Measurements from ENCODE around the gene JAG1. TPM values are rescaled to one million over a fixed set of nuclear protein-coding genes. Genes with fewer than 3 reads are reported as not detected.
"Not testable (repeated sequence)": the region's sequence is repeated elsewhere in the genome, so short reads cannot be mapped to it uniquely, and the experiment has no call there.

The JAG1 gene
- total RNA-seq, 2 donors from 2014 or later, result 6.8 to 19.7 TPM

DNA sequence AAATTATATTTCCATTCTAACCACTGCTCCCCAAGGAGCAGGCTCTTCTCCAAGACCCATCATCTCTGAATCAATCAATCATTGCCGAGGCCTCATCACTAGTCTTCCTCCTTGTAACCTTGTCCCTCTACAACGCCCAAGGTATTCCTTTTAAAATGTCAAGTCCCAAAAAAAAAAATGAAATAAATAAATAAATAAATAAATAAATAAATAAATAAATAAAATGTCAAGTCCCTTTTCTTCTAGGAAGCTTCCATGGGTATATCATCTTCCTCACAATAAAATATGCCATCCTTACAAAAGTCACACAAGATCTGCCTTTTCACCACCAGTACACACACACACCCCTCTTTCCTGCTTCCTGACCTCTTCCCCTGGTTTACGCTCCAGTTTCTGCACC lies 57.6 kb downstream of the JAG1 start:
- no peak overlapping the region for H3K4me3 Mint-ChIP-seq
- 94 to 100% methylated on average over 1 to 2 of the region's 3 CpGs for WGBS, 2 experiments (ENCODE audit: insufficient coverage in 1 of 2, insufficient read length in 1 of 2)

GRCh38 chr20:10613911-10614310 lies 59.9 kb downstream of the JAG1 start:
- H3K27ac Mint-ChIP-seq, result no peak overlapping the region
- peaks cover 15% of the 10 kb centered on the region for H3K4me1 Mint-ChIP-seq
- no peak overlapping the region for H3K27ac ChIP-seq (ENCODE audit: low read depth, low read length)
- H3K9me3 Mint-ChIP-seq, result no peaks in the 10 kb centered on the region
- no peak overlapping the region for H3K4me3 Mint-ChIP-seq
- no peak overlapping the region for H3K4me3 ChIP-seq (ENCODE audit: low read length)
- no peak overlapping the region for H3K9ac ChIP-seq (ENCODE audit: extremely low read depth, low read length, poor library complexity, severe bottlenecking)
- H3K36me3 Mint-ChIP-seq (ENCODE audit: low read depth), result peaks cover 3% of the 10 kb centered on the region
- H3K36me3 ChIP-seq (ENCODE audit: control insufficient read depth, insufficient read depth, low read length), result no peaks in the 10 kb centered on the region
- H3K27me3 Mint-ChIP-seq (ENCODE audit: insufficient read depth), result peaks cover 2% of the 10 kb centered on the region
- 93 to 97% methylated on average over 7 to 18 of the region's 18 CpGs for WGBS, 2 experiments (ENCODE audit: insufficient coverage in 1 of 2, insufficient read length in 1 of 2)
- H3K9me3 ChIP-seq (ENCODE audit: control insufficient read depth, low read length), result no peaks in the 10 kb centered on the region
- peaks cover 3% of the 10 kb centered on the region for H3K4me1 ChIP-seq (ENCODE audit: control insufficient read depth, insufficient read depth, low read length)
- no peak for TF ChIP-seq CTCF (conservative IDR thresholded peaks at IDR 0.05)
- no peak for DNase-seq
- no peaks in the 10 kb centered on the region for H3K27me3 ChIP-seq (ENCODE audit: control insufficient read depth, insufficient read depth, low read length, poor library complexity, severe bottlenecking)

More for the DNA sequence above, 57.6 kb downstream of the JAG1 start:
- H3K36me3 Mint-ChIP-seq (ENCODE audit: low read depth), result peaks cover 7% of the 10 kb centered on the region
- H3K27me3 Mint-ChIP-seq (ENCODE audit: insufficient read depth), result peaks cover 2% of the 10 kb centered on the region
- H3K4me3 ChIP-seq (ENCODE audit: low read length), result no peak overlapping the region
- H3K4me1 Mint-ChIP-seq, result peaks cover 23% of the 10 kb centered on the region
- no peaks in the 10 kb centered on the region for H3K36me3 ChIP-seq (ENCODE audit: control insufficient read depth, insufficient read depth, low read length)
- no peaks in the 10 kb centered on the region for H3K27me3 ChIP-seq (ENCODE audit: control insufficient read depth, insufficient read depth, low read length, poor library complexity, severe bottlenecking)
- no peaks in the 10 kb centered on the region for H3K9me3 Mint-ChIP-seq
- no peak for TF ChIP-seq CTCF (conservative IDR thresholded peaks at IDR 0.05)
- no peak for DNase-seq
- no peak overlapping the region for H3K27ac ChIP-seq (ENCODE audit: low read depth, low read length)
- H3K9me3 ChIP-seq (ENCODE audit: control insufficient read depth, low read length), result no peaks in the 10 kb centered on the region
- H3K27ac Mint-ChIP-seq, result no peak overlapping the region
- no peak overlapping the region for H3K9ac ChIP-seq (ENCODE audit: extremely low read depth, low read length, poor library complexity, severe bottlenecking)
- H3K4me1 ChIP-seq (ENCODE audit: control insufficient read depth, insufficient read depth, low read length), result peaks cover 11% of the 10 kb centered on the region

DNA sequence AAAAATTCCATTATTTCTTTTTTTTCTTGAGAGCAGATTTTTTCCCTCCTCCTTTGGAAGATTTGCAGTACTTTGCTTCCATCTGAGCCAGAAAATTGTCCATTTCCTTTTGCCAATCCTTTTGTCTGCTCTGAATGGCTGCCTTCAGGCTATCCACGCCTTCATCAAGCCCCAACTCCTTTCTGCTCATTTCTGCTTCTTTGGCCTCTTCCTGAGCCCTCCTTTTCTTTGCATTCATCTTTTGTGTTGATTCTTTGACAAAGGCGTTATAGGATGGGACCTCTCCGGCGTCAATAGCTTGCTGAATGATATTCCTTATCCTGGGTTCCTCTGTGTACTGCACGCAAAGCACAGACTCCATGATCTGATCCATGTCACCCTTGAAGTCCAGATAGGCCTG lies 60.4 kb downstream of the JAG1 start:
- H3K27me3 ChIP-seq (ENCODE audit: control insufficient read depth, insufficient read depth, low read length, poor library complexity, severe bottlenecking); H3K27ac ChIP-seq (ENCODE audit: low read depth, low read length); H3K4me3 Mint-ChIP-seq; H3K9me3 ChIP-seq (ENCODE audit: control insufficient read depth, low read length); H3K27me3 Mint-ChIP-seq (ENCODE audit: insufficient read depth); DNase-seq; H3K36me3 ChIP-seq (ENCODE audit: control insufficient read depth, insufficient read depth, low read length); H3K9ac ChIP-seq (ENCODE audit: extremely low read depth, low read length, poor library complexity, severe bottlenecking); H3K4me3 ChIP-seq (ENCODE audit: low read length); H3K27ac Mint-ChIP-seq; H3K9me3 Mint-ChIP-seq; H3K4me1 ChIP-seq (ENCODE audit: control insufficient read depth, insufficient read depth, low read length); H3K36me3 Mint-ChIP-seq (ENCODE audit: low read depth): not testable (repeated sequence)
- 95% methylated on average over 5 of the region's 5 CpGs; no CpG with 5 or more reads in 1 of the 2 experiments for WGBS, 2 experiments (ENCODE audit: insufficient coverage in 1 of 2, insufficient read length in 1 of 2)
- peaks cover 11% of the 10 kb centered on the region for H3K4me1 Mint-ChIP-seq

- no peaks in the 10 kb centered on the region for H3K9me3 Mint-ChIP-seq
- H3K4me3 ChIP-seq (ENCODE audit: low read length), result no peak overlapping the region
- H3K27me3 Mint-ChIP-seq (ENCODE audit: insufficient read depth), result peaks cover 2% of the 10 kb centered on the region
- no peaks in the 10 kb centered on the region for H3K36me3 ChIP-seq (ENCODE audit: control insufficient read depth, insufficient read depth, low read length)
- H3K36me3 Mint-ChIP-seq (ENCODE audit: low read depth), result peaks cover 8% of the 10 kb centered on the region
- H3K27me3 ChIP-seq (ENCODE audit: control insufficient read depth, insufficient read depth, low read length, poor library complexity, severe bottlenecking), result no peaks in the 10 kb centered on the region
- DNase-seq, result peak; percentile 94
- H3K27ac Mint-ChIP-seq, result no peak overlapping the region
- H3K4me1 Mint-ChIP-seq, result peaks cover 8% of the 10 kb centered on the region
- WGBS, 2 experiments (ENCODE audit: insufficient coverage in 1 of 2, insufficient read length in 1 of 2), result 40 to 52% methylated on average over 1 of the region's 1 CpG
- no peak overlapping the region for H3K9ac ChIP-seq (ENCODE audit: extremely low read depth, low read length, poor library complexity, severe bottlenecking)
- no peak overlapping the region for H3K4me3 Mint-ChIP-seq
- TF ChIP-seq CTCF (conservative IDR thresholded peaks at IDR 0.05), result peak; percentile 86
- H3K4me1 ChIP-seq (ENCODE audit: control insufficient read depth, insufficient read depth, low read length), result no peaks in the 10 kb centered on the region
- H3K9me3 ChIP-seq (ENCODE audit: control insufficient read depth, low read length), result no peaks in the 10 kb centered on the region
- no peak overlapping the region for H3K27ac ChIP-seq (ENCODE audit: low read depth, low read length)
Observed at GRCh38 chr20:10611357-10611756, 62.4 kb downstream of the JAG1 start.
